ENCODE measurements around the gene MT1HL1.

Gene MT1HL1

GRCh38 chr1:237007147-237007881 lies 3.1 kb upstream of the MT1HL1 start:
- H3K4me3 ChIP-seq (replicated peaks; ENCODE audit: insufficient read depth, low read length) = no peak overlapping the region
- DNase-seq (ENCODE audit: low read depth in 1 of 2, low spot score in 1 of 2) = no peak
- H3K27me3 ChIP-seq (ENCODE audit: insufficient read depth, poor library complexity, severe bottlenecking) = no peaks in the 10 kb centered on the region
- TF ChIP-seq SPI1 (IDR thresholded peaks at IDR 0.05; ENCODE audit: borderline replicate concordance, low read depth) = no peak
- no peak for TF ChIP-seq GABPA (IDR thresholded peaks at IDR 0.05; ENCODE audit: low read depth)
- TF ChIP-seq CTCF (IDR thresholded peaks at IDR 0.05; ENCODE audit: insufficient read depth, low read length) = no peak
- no peak for TF ChIP-seq POLR2AphosphoS5 (IDR thresholded peaks at IDR 0.05; ENCODE audit: low read depth)
- no peak for TF ChIP-seq REST (IDR thresholded peaks at IDR 0.05; ENCODE audit: insufficient replicate concordance, low read depth)
- no peak overlapping the region for H3K27ac ChIP-seq (replicated peaks)

- H3K27me3 ChIP-seq (ENCODE audit: insufficient read depth, poor library complexity, severe bottlenecking) = no peaks in the 10 kb centered on the region
- H3K27ac ChIP-seq (replicated peaks) = no peak overlapping the region
- TF ChIP-seq GABPA (IDR thresholded peaks at IDR 0.05; ENCODE audit: low read depth) (no peak), CTCF (IDR thresholded peaks at IDR 0.05; ENCODE audit: insufficient read depth, low read length) (no peak), SPI1 (IDR thresholded peaks at IDR 0.05; ENCODE audit: borderline replicate concordance, low read depth) (no peak), REST (IDR thresholded peaks at IDR 0.05; ENCODE audit: insufficient replicate concordance, low read depth) (no peak), POLR2AphosphoS5 (IDR thresholded peaks at IDR 0.05; ENCODE audit: low read depth) (no peak)
- DNase-seq (ENCODE audit: low read depth in 1 of 2, low spot score in 1 of 2) = no peak
- no peak overlapping the region for H3K4me3 ChIP-seq (replicated peaks; ENCODE audit: insufficient read depth, low read length)
Measured at GRCh38 chr1:237005674-237006073, 1.4 kb upstream of the MT1HL1 start.

GRCh38 chr1:237003516-237003915 lies 725 bp downstream of the MT1HL1 start:
- Histone ChIP-seq H3K27me3 (ENCODE audit: insufficient read depth, poor library complexity, severe bottlenecking) (no peaks in the 10 kb centered on the region), H3K4me3 (replicated peaks; ENCODE audit: insufficient read depth, low read length) (no peak overlapping the region), H3K27ac (replicated peaks) (no peak overlapping the region)
- DNase-seq (ENCODE audit: low read depth in 1 of 2, low spot score in 1 of 2) = no peak
- TF ChIP-seq SPI1 (IDR thresholded peaks at IDR 0.05; ENCODE audit: borderline replicate concordance, low read depth) = no peak
- no peak for TF ChIP-seq REST (IDR thresholded peaks at IDR 0.05; ENCODE audit: insufficient replicate concordance, low read depth)
- TF ChIP-seq POLR2AphosphoS5 (IDR thresholded peaks at IDR 0.05; ENCODE audit: low read depth) = no peak
- TF ChIP-seq CTCF (IDR thresholded peaks at IDR 0.05; ENCODE audit: insufficient read depth, low read length) = no peak
- TF ChIP-seq GABPA (IDR thresholded peaks at IDR 0.05; ENCODE audit: low read depth) = no peak
